HEK293 (cell line): ENCODE results near the gene SYTL5.

Experiments used
- FEZF1 ChIP-seq: fragments of 450-650 bp; formaldehyde crosslinking; IDR thresholded peaks from 2 replicates; pipeline ENCODE4 v1.5.1; 2016; ENCODE audit warnings: missing biosample characterization, missing genetic modification characterization
- HOXA7 ChIP-seq: sonication (generic); formaldehyde crosslinking; IDR thresholded peaks from 2 replicates; pipeline ENCODE4 v1.8.1; 2022; ENCODE audit warnings: missing genetic modification reagents, borderline replicate concordance
- MYNN ChIP-seq: fragments of 450-650 bp; formaldehyde crosslinking; IDR thresholded peaks from 2 replicates; pipeline ENCODE4 v1.5.1; 2016; ENCODE audit warnings: missing biosample characterization, missing genetic modification characterization, borderline replicate concordance
- OVOL3 ChIP-seq: fragments of 450-650 bp; formaldehyde crosslinking; IDR thresholded peaks from 2 replicates; pipeline ENCODE4 v1.5.1; 2016; ENCODE audit warnings: missing biosample characterization, missing genetic modification characterization
- RBAK ChIP-seq: fragments of 450-650 bp; formaldehyde crosslinking; IDR thresholded peaks from 2 replicates; pipeline ENCODE4 v1.5.1; 2016; ENCODE audit warnings: missing biosample characterization, missing genetic modification characterization
- SCRT1 ChIP-seq: fragments of 450-650 bp; formaldehyde crosslinking; IDR thresholded peaks from 2 replicates; pipeline ENCODE4 v1.5.1; 2016; ENCODE audit warnings: missing biosample characterization, missing genetic modification characterization, borderline replicate concordance
- TRIM28 ChIP-seq: IDR thresholded peaks from 2 replicates; pipeline ENCODE4 v1.6.1; 2011; ENCODE audit warnings: low read length, control low read depth, borderline replicate concordance
- ZNF155 ChIP-seq: fragments of 450-650 bp; formaldehyde crosslinking; IDR thresholded peaks from 2 replicates; pipeline ENCODE4 v1.5.1; 2016; ENCODE audit warnings: missing biosample characterization, missing genetic modification characterization
- ZNF19 ChIP-seq: fragments of 450-650 bp; formaldehyde crosslinking; IDR thresholded peaks from 2 replicates; pipeline ENCODE4; 2016; ENCODE audit warnings: missing biosample characterization, missing genetic modification characterization, low read depth
- ZNF202 ChIP-seq: fragments of 450-650 bp; formaldehyde crosslinking; IDR thresholded peaks from 2 replicates; pipeline ENCODE4 v1.5.1; 2016; ENCODE audit warnings: missing biosample characterization, missing genetic modification characterization, borderline replicate concordance
- ZNF37A ChIP-seq: fragments of 450-650 bp; IDR thresholded peaks from 2 replicates; pipeline ENCODE4 v1.5.1; 2018; ENCODE audit warnings: missing biosample characterization, missing genetic modification characterization
- ZNF404 ChIP-seq: fragments of 450-650 bp; formaldehyde crosslinking; IDR thresholded peaks from 2 replicates; pipeline ENCODE4 v1.5.1; 2017; ENCODE audit warnings: missing biosample characterization, missing genetic modification characterization
- ZNF423 ChIP-seq: fragments of 450-650 bp; formaldehyde crosslinking; IDR thresholded peaks from 2 replicates; pipeline ENCODE4 v1.5.1; 2016; ENCODE audit warnings: missing biosample characterization, missing genetic modification characterization
- ZNF514 ChIP-seq: fragments of 450-650 bp; formaldehyde crosslinking; IDR thresholded peaks from 2 replicates; pipeline ENCODE4 v1.5.1; 2016; ENCODE audit warnings: missing biosample characterization, missing genetic modification characterization
- ZNF521 ChIP-seq: fragments of 450-650 bp; formaldehyde crosslinking; IDR thresholded peaks from 2 replicates; pipeline ENCODE4 v1.5.1; 2017; ENCODE audit warnings: missing biosample characterization, mild to moderate bottlenecking, missing genetic modification characterization
- ZNF558 ChIP-seq: fragments of 450-650 bp; formaldehyde crosslinking; IDR thresholded peaks from 2 replicates; pipeline ENCODE4 v1.5.1; 2016; ENCODE audit warnings: missing biosample characterization, missing genetic modification characterization
- ZNF596 ChIP-seq: fragments of 450-650 bp; IDR thresholded peaks from 2 replicates; pipeline ENCODE4 v1.5.0; 2018; ENCODE audit warnings: missing biosample characterization, mild to moderate bottlenecking, missing genetic modification characterization, moderate library complexity
- ZNF610 ChIP-seq: fragments of 450-650 bp; formaldehyde crosslinking; IDR thresholded peaks from 2 replicates; pipeline ENCODE4 v1.5.1; 2016; ENCODE audit warnings: missing biosample characterization, missing genetic modification characterization, borderline replicate concordance
- ZNF658 ChIP-seq: fragments of 450-650 bp; formaldehyde crosslinking; IDR thresholded peaks from 2 replicates; pipeline ENCODE4; 2016; ENCODE audit warnings: missing biosample characterization, missing genetic modification characterization
- ZNF660 ChIP-seq: fragments of 450-650 bp; IDR thresholded peaks from 2 replicates; pipeline ENCODE4 v1.5.1; 2018; ENCODE audit warnings: missing biosample characterization, mild to moderate bottlenecking, missing genetic modification characterization
- ZNF677 ChIP-seq: fragments of 450-650 bp; IDR thresholded peaks from 2 replicates; pipeline ENCODE4 v1.5.0; 2018; ENCODE audit warnings: missing biosample characterization, mild to moderate bottlenecking, missing genetic modification characterization, moderate library complexity
- ZNF707 ChIP-seq: fragments of 450-650 bp; formaldehyde crosslinking; IDR thresholded peaks from 2 replicates; pipeline ENCODE4 v1.5.1; 2016; ENCODE audit warnings: missing biosample characterization, missing genetic modification characterization
- TF ChIP-seq, protein P1 (sequence below): fragments of 450-650 bp; formaldehyde crosslinking; IDR thresholded peaks from 2 replicates; pipeline ENCODE4 v1.5.1; 2017; ENCODE audit warnings: missing biosample characterization, missing genetic modification characterization
- TF ChIP-seq, protein P2 (sequence below): fragments of 450-650 bp; formaldehyde crosslinking; IDR thresholded peaks from 2 replicates; pipeline ENCODE4 v1.5.1; 2016; ENCODE audit warnings: missing biosample characterization, missing genetic modification characterization
- TF ChIP-seq, protein P3 (sequence below): fragments of 450-650 bp; formaldehyde crosslinking; IDR thresholded peaks from 2 replicates; pipeline ENCODE4 v1.5.1; 2016; ENCODE audit warnings: missing biosample characterization, missing genetic modification characterization
- TF ChIP-seq, protein P4 (sequence below): fragments of 450-650 bp; formaldehyde crosslinking; IDR thresholded peaks from 2 replicates; pipeline ENCODE4 v1.5.1; 2016; ENCODE audit warnings: missing biosample characterization, missing genetic modification characterization
- TF ChIP-seq, protein P5 (sequence below): fragments of 450-650 bp; formaldehyde crosslinking; IDR thresholded peaks from 2 replicates; pipeline ENCODE4 v1.5.1; 2016; ENCODE audit warnings: missing biosample characterization, missing genetic modification characterization
- TF ChIP-seq, protein P6 (sequence below): fragments of 450-650 bp; formaldehyde crosslinking; IDR thresholded peaks from 2 replicates; pipeline ENCODE4 v1.5.1; 2016; ENCODE audit warnings: missing biosample characterization, missing genetic modification characterization
- TF ChIP-seq, protein P7 (sequence below): fragments of 450-650 bp; formaldehyde crosslinking; IDR thresholded peaks from 2 replicates; pipeline ENCODE4 v1.5.1; 2017; ENCODE audit warnings: missing biosample characterization, missing genetic modification characterization

The SYTL5 gene

DNA sequence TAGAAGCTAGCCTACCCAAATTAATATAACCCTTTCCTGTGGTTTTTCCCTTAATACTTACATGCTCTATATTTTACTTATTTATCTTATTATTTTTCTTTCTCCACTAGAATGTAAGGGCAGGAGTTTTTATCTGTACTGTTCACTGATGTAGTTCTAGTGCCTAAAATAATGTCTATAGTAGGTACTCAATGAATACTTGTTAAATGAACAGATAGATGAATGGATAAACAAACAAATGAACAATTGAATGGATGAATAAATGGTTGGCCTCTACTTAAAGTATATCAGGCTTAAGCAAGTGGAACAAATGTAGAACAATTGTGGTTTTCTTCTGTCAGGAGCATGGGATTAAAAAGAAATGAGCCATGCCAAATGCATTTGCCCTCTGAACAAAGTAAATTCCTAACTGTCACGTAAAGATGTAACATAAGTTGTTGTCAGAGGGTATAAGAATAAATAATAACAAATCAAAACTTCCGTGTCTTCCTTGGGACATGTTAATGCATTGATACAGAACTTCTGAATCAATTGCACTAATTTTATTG, 54.1 kb downstream of the SYTL5 start (continued):
- TF ChIP-seq, protein P1, sequence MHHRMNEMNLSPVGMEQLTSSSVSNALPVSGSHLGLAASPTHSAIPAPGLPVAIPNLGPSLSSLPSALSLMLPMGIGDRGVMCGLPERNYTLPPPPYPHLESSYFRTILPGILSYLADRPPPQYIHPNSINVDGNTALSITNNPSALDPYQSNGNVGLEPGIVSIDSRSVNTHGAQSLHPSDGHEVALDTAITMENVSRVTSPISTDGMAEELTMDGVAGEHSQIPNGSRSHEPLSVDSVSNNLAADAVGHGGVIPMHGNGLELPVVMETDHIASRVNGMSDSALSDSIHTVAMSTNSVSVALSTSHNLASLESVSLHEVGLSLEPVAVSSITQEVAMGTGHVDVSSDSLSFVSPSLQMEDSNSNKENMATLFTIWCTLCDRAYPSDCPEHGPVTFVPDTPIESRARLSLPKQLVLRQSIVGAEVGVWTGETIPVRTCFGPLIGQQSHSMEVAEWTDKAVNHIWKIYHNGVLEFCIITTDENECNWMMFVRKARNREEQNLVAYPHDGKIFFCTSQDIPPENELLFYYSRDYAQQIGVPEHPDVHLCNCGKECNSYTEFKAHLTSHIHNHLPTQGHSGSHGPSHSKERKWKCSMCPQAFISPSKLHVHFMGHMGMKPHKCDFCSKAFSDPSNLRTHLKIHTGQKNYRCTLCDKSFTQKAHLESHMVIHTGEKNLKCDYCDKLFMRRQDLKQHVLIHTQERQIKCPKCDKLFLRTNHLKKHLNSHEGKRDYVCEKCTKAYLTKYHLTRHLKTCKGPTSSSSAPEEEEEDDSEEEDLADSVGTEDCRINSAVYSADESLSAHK (tag by site-specific recombination): peak; percentile 91
- TF ChIP-seq ZNF660 (tag by site-specific recombination) (0 out of 2 replicates have a peak, but pooled peaks have one; percentile 13), ZNF37A (tag by site-specific recombination) (no peak), ZNF19 (tag by site-specific recombination) (no peak), ZNF677 (tag by site-specific recombination) (no peak), HOXA7 (no peak), TRIM28 (no peak; the same call in 1 of the 2 replicates), ZNF596 (peak; percentile 54; the same call in 1 of the 2 replicates), ZNF423 (tag by site-specific recombination) (no peak), ZNF155 (tag by site-specific recombination) (no peak), ZNF610 (tag by site-specific recombination) (no peak), MYNN (tag by site-specific recombination) (no peak), ZNF558 (tag by site-specific recombination) (no peak), ZNF404 (tag by site-specific recombination) (no peak), ZNF658 (tag by site-specific recombination) (no peak), ZNF707 (tag by site-specific recombination) (no peak), ZNF514 (tag by site-specific recombination) (no peak), FEZF1 (tag by site-specific recombination) (peak; percentile 97), ZNF202 (tag by site-specific recombination) (no peak), OVOL3 (peak; percentile 96), SCRT1 (tag by site-specific recombination) (no peak), ZNF521 (tag by site-specific recombination) (no peak), RBAK (no peak)
- TF ChIP-seq, protein P2, sequence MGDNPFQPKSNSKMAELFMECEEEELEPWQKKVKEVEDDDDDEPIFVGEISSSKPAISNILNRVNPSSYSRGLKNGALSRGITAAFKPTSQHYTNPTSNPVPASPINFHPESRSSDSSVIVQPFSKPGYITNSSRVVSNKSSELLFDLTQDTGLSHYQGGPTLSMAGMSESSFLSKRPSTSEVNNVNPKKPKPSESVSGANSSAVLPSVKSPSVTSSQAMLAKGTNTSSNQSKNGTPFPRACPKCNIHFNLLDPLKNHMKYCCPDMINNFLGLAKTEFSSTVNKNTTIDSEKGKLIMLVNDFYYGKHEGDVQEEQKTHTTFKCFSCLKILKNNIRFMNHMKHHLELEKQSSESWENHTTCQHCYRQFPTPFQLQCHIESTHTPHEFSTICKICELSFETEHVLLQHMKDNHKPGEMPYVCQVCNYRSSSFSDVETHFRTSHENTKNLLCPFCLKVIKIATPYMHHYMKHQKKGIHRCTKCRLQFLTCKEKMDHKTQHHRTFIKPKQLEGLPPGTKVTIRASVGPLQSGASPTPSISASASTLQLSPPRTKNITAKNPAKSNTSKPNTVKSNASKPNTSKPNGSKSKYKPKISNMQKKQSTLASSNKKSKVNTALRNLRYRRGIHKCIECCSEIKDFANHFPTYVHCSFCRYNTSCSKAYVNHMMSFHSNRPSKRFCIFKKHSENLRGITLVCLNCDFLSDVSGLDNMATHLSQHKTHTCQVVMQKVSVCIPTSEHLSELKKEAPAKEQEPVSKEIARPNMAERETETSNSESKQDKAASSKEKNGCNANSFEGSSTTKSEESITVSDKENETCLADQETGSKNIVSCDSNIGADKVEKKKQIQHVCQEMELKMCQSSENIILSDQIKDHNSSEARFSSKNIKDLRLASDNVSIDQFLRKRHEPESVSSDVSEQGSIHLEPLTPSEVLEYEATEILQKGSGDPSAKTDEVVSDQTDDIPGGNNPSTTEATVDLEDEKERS (tag by site-specific recombination): no peak
- TF ChIP-seq, protein P3, sequence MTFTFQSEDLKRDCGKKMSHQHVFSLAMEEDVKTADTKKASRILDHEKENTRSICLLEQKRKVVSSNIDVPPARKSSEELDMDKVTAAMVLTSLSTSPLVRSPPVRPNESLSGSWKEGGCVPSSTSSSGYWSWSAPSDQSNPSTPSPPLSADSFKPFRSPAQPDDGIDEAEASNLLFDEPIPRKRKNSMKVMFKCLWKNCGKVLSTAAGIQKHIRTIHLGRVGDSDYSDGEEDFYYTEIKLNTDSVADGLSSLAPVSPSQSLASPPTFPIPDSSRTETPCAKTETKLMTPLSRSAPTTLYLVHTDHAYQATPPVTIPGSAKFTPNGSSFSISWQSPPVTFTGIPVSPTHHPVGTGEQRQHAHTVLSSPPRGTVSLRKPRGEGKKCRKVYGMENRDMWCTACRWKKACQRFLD: no peak
- TF ChIP-seq, protein P4, sequence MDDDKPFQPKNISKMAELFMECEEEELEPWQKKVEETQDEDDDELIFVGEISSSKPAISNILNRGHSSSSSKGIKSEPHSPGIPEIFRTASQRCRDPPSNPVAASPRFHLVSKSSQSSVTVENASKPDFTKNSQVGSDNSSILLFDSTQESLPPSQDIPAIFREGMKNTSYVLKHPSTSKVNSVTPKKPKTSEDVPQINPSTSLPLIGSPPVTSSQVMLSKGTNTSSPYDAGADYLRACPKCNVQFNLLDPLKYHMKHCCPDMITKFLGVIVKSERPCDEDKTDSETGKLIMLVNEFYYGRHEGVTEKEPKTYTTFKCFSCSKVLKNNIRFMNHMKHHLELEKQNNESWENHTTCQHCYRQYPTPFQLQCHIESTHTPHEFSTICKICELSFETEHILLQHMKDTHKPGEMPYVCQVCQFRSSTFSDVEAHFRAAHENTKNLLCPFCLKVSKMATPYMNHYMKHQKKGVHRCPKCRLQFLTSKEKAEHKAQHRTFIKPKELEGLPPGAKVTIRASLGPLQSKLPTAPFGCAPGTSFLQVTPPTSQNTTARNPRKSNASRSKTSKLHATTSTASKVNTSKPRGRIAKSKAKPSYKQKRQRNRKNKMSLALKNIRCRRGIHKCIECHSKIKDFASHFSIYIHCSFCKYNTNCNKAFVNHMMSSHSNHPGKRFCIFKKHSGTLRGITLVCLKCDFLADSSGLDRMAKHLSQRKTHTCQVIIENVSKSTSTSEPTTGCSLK (tag by site-specific recombination): no peak
- TF ChIP-seq, protein P5, sequence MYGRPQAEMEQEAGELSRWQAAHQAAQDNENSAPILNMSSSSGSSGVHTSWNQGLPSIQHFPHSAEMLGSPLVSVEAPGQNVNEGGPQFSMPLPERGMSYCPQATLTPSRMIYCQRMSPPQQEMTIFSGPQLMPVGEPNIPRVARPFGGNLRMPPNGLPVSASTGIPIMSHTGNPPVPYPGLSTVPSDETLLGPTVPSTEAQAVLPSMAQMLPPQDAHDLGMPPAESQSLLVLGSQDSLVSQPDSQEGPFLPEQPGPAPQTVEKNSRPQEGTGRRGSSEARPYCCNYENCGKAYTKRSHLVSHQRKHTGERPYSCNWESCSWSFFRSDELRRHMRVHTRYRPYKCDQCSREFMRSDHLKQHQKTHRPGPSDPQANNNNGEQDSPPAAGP (tag by site-specific recombination): no peak
- TF ChIP-seq, protein P6, sequence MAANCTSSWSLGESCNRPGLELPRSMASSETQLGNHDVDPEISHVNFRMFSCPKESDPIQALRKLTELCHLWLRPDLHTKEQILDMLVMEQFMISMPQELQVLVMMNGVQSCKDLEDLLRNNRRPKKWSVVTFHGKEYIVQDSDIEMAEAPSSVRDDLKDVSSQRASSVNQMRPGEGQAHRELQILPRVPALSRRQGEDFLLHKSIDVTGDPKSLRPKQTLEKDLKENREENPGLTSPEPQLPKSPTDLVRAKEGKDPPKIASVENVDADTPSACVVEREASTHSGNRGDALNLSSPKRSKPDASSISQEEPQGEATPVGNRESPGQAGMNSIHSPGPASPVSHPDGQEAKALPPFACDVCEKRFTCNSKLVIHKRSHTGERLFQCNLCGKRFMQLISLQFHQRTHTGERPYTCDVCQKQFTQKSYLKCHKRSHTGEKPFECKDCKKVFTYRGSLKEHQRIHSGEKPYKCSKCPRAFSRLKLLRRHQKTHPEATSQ (tag by site-specific recombination): no peak
- TF ChIP-seq, protein P7, sequence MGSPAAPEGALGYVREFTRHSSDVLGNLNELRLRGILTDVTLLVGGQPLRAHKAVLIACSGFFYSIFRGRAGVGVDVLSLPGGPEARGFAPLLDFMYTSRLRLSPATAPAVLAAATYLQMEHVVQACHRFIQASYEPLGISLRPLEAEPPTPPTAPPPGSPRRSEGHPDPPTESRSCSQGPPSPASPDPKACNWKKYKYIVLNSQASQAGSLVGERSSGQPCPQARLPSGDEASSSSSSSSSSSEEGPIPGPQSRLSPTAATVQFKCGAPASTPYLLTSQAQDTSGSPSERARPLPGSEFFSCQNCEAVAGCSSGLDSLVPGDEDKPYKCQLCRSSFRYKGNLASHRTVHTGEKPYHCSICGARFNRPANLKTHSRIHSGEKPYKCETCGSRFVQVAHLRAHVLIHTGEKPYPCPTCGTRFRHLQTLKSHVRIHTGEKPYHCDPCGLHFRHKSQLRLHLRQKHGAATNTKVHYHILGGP (tag by site-specific recombination): peak; percentile 45; the same call in 1 of the 2 replicates
